Parathyroid adenoma (tissue), 2 donors: ENCODE data around the gene ZIC5.
A peak's percentile ranks its signal among the peaks of the same experiment; 100 is the strongest.

Experiments
- H2AFZ ChIP-seq: fragments of 300-600 bp; sonication (generic); one replicate; pipeline ENCODE4 v1.7.0; 2017; ENCODE audit warnings: antibody characterized with exemption, mild to moderate bottlenecking
- H3K27ac ChIP-seq: fragments of 300-600 bp; sonication (generic); one replicate; pipeline ENCODE4 v1.7.0; 2017
- H3K27me3 ChIP-seq: fragments of 300-600 bp; sonication (generic); one replicate; pipeline ENCODE4 v1.7.0; 2017; ENCODE audit warnings: low read length; ENCODE audit not compliant: control insufficient read depth, insufficient read depth
- H3K36me3 ChIP-seq: fragments of 300-600 bp; sonication (generic); one replicate; pipeline ENCODE4 v1.7.0; 2017; ENCODE audit warnings: low read length; ENCODE audit not compliant: control insufficient read depth, insufficient read depth
- H3K4me1 ChIP-seq: fragments of 300-600 bp; sonication (generic); one replicate; pipeline ENCODE4 v1.7.0; 2017; ENCODE audit warnings: control low read depth
- H3K4me2 ChIP-seq: fragments of 300-600 bp; sonication (generic); one replicate; pipeline ENCODE4 v1.7.0; 2017; ENCODE audit warnings: low read length
- H3K4me3 ChIP-seq: fragments of 300-600 bp; sonication (generic); one replicate; pipeline ENCODE4 v1.7.0; 2017; ENCODE audit warnings: low read depth, low read length
- H3K79me2 ChIP-seq: fragments of 300-600 bp; sonication (generic); one replicate; pipeline ENCODE4 v1.7.0; 2017; ENCODE audit warnings: control low read depth
- H3K9ac ChIP-seq: fragments of 300-600 bp; sonication (generic); one replicate; pipeline ENCODE4 v1.7.0; 2017; ENCODE audit warnings: mild to moderate bottlenecking
- H3K9me3 ChIP-seq: fragments of 300-600 bp; sonication (generic); one replicate; pipeline ENCODE4 v1.7.0; 2017; ENCODE audit warnings: low read length; ENCODE audit not compliant: control insufficient read depth
- TF ChIP-seq, protein P1 (sequence below): fragments of 300-600 bp; sonication (generic); IDR thresholded peaks from one replicate; pipeline ENCODE4 v1.7.0; 2017; ENCODE audit warnings: antibody characterized with exemption, mild to moderate bottlenecking
- donor health status: primary hyperparathyroidism.

Gene ZIC5

DNA sequence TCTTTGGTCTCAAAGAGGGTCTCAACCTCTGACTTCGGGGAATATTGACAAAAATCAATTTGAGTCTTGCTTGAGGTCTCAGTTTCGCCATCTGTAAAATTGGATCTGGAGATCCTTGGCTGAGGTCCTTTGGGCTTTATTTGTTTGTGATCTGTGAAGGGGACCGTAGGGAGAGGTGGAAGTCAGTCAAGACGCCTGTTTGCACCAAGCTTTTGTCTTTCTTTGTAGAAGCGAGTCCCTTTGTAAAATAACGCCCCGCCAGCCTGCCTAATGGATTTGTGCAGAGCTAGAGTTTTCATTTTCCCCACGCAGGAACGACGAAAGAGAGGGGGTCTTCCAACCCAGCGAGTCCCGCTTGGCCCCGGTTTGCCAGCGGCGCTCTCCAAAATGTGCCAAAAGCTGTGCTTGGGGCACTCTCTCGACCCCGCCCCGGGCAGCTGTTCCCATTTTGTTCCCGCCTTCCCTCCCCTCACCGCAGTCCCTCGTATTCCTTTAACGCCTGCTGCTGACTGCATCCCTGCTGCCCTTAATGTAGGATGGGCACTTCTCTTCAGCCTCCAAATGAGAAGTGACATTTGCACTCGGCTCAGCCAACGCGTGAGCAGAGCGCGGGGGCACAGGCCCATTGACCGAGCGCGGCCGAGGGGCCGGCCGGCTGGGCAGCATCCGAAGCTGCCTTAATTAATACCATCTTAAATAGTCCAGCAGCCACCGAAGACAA, 13.0 kb downstream of the ZIC5 start:
- H3K9me3 ChIP-seq, result no peaks in the 10 kb centered on the region
- no peak overlapping the region for H3K4me3 ChIP-seq

GRCh38 chr13:99956473-99957349, 14.9 kb downstream of the ZIC5 start:
- Histone ChIP-seq H2AFZ (peak overlapping the region; percentile 28), H3K79me2 (no peaks in the 10 kb centered on the region), H3K27me3 (peaks cover 18% of the 10 kb centered on the region), H3K4me1 (no peaks in the 10 kb centered on the region), H3K9ac (no peak overlapping the region), H3K4me2 (peak overlapping the region; percentile 38), H3K9me3 (no peaks in the 10 kb centered on the region), H3K4me3 (no peak overlapping the region), H3K36me3 (no peaks in the 10 kb centered on the region), H3K27ac (no peak overlapping the region)
- TF ChIP-seq, protein P1, sequence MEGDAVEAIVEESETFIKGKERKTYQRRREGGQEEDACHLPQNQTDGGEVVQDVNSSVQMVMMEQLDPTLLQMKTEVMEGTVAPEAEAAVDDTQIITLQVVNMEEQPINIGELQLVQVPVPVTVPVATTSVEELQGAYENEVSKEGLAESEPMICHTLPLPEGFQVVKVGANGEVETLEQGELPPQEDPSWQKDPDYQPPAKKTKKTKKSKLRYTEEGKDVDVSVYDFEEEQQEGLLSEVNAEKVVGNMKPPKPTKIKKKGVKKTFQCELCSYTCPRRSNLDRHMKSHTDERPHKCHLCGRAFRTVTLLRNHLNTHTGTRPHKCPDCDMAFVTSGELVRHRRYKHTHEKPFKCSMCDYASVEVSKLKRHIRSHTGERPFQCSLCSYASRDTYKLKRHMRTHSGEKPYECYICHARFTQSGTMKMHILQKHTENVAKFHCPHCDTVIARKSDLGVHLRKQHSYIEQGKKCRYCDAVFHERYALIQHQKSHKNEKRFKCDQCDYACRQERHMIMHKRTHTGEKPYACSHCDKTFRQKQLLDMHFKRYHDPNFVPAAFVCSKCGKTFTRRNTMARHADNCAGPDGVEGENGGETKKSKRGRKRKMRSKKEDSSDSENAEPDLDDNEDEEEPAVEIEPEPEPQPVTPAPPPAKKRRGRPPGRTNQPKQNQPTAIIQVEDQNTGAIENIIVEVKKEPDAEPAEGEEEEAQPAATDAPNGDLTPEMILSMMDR, result no peak

More for the DNA sequence above, 13.0 kb downstream of the ZIC5 start:
- Histone ChIP-seq H3K79me2 (no peaks in the 10 kb centered on the region), H3K27me3 (peaks cover 21% of the 10 kb centered on the region), H3K36me3 (no peaks in the 10 kb centered on the region), H3K27ac (no peak overlapping the region), H2AFZ (no peak overlapping the region), H3K4me1 (no peaks in the 10 kb centered on the region), H3K9ac (no peak overlapping the region), H3K4me2 (no peak overlapping the region)
- TF ChIP-seq, protein P1, result no peak

DNA sequence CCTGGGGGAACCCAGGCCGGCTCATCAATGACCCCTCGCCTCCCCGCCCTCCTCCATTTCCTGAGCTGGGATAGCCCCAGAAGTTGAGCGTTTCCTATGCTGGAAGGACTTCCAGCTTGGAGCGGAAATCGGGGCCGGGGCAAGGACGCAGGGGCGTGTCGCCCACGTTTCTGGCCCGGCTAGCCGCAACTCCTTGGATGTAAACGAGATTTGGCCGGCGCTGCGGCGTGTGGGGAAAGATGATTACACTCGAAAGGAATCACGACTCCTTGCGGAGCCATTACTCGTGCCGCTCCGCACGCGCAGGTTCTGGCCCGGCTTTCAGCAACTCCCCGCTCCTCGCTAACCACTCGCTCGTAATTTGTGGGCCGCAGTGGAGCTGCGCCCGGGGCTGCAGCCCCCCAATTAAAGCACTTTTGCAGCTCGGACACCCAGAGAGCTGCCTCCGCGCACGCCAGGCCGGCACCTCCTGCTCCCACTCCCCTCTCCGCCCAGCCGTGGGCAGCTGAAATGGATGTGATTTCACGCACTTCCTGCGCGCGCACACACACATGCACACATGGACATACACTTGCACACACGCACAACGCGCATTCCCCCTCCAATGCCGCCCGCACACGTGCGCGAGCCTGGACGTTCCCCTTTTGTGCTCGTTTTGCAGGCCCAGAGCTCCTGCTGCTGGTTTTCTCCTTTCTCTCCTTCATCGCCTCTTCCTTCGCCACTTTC, 15.7 kb downstream of the ZIC5 start:
- TF ChIP-seq, protein P1, result no peak
- H3K4me1 ChIP-seq, result no peaks in the 10 kb centered on the region
- H2AFZ ChIP-seq, result no peak overlapping the region
- H3K27ac ChIP-seq, result no peak overlapping the region
- H3K4me2 ChIP-seq, result peak overlapping the region; percentile 38
- H3K79me2 ChIP-seq, result no peaks in the 10 kb centered on the region
- H3K4me3 ChIP-seq, result no peak overlapping the region
- H3K36me3 ChIP-seq, result no peaks in the 10 kb centered on the region
- H3K9ac ChIP-seq, result no peak overlapping the region
- H3K27me3 ChIP-seq, result peaks cover 14% of the 10 kb centered on the region
- H3K9me3 ChIP-seq, result no peaks in the 10 kb centered on the region

- H3K9me3 ChIP-seq, result no peaks in the 10 kb centered on the region
- no peaks in the 10 kb centered on the region for H3K36me3 ChIP-seq
- H3K4me1 ChIP-seq, result no peaks in the 10 kb centered on the region
- TF ChIP-seq, protein P1, result no peak
- H3K79me2 ChIP-seq, result no peaks in the 10 kb centered on the region
- H3K9ac ChIP-seq, result no peak overlapping the region
- peaks cover 13% of the 10 kb centered on the region for H3K27me3 ChIP-seq
- no peak overlapping the region for H2AFZ ChIP-seq
- H3K27ac ChIP-seq, result no peak overlapping the region
- no peak overlapping the region for H3K4me3 ChIP-seq
- no peak overlapping the region for H3K4me2 ChIP-seq
Observed at GRCh38 chr13:99955107-99955746, 16.3 kb downstream of the ZIC5 start.
